ENCODE data around the gene PKP3. TPM values are rescaled to one million over a fixed set of nuclear protein-coding genes. Genes with fewer than 3 reads are reported as not detected.
"Not testable (repeated sequence)": the region's sequence is repeated elsewhere in the genome, so short reads cannot be mapped to it uniquely, and the experiment has no call there.

The PKP3 gene, protein sequence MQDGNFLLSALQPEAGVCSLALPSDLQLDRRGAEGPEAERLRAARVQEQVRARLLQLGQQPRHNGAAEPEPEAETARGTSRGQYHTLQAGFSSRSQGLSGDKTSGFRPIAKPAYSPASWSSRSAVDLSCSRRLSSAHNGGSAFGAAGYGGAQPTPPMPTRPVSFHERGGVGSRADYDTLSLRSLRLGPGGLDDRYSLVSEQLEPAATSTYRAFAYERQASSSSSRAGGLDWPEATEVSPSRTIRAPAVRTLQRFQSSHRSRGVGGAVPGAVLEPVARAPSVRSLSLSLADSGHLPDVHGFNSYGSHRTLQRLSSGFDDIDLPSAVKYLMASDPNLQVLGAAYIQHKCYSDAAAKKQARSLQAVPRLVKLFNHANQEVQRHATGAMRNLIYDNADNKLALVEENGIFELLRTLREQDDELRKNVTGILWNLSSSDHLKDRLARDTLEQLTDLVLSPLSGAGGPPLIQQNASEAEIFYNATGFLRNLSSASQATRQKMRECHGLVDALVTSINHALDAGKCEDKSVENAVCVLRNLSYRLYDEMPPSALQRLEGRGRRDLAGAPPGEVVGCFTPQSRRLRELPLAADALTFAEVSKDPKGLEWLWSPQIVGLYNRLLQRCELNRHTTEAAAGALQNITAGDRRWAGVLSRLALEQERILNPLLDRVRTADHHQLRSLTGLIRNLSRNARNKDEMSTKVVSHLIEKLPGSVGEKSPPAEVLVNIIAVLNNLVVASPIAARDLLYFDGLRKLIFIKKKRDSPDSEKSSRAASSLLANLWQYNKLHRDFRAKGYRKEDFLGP
- total RNA-seq: 100 to 1,000 TPM; 612 to 880 (median 754) TPM

- WGBS, 2 donors: 31 to 47% methylated on average over 43 to 50 of the region's 57 CpGs
- peak within 1 kb of the TSS; percentile 18 for H3K4me3 ChIP-seq (ENCODE audit: low read depth, poor library complexity, severe bottlenecking)
- intact Hi-C loops (cut with DNase I; ENCODE audit: low total_unique reads): no loop called here
- no peak for TF ChIP-seq POLR2A (IDR thresholded peaks at IDR 0.05)
- TF ChIP-seq, protein P1, sequence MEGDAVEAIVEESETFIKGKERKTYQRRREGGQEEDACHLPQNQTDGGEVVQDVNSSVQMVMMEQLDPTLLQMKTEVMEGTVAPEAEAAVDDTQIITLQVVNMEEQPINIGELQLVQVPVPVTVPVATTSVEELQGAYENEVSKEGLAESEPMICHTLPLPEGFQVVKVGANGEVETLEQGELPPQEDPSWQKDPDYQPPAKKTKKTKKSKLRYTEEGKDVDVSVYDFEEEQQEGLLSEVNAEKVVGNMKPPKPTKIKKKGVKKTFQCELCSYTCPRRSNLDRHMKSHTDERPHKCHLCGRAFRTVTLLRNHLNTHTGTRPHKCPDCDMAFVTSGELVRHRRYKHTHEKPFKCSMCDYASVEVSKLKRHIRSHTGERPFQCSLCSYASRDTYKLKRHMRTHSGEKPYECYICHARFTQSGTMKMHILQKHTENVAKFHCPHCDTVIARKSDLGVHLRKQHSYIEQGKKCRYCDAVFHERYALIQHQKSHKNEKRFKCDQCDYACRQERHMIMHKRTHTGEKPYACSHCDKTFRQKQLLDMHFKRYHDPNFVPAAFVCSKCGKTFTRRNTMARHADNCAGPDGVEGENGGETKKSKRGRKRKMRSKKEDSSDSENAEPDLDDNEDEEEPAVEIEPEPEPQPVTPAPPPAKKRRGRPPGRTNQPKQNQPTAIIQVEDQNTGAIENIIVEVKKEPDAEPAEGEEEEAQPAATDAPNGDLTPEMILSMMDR (IDR thresholded peaks at IDR 0.05): no peak
- peak in 1 of 2 donors; percentile 73 for DNase-seq (ENCODE audit: low spot score in 2 of 2)
Measured at GRCh38 chr11:394034-394857, at the start of gene PKP3. Gene PKP3 (plus strand): TSS chr11:394209. CDS start chr11:394293, 84 bp downstream.

DNA sequence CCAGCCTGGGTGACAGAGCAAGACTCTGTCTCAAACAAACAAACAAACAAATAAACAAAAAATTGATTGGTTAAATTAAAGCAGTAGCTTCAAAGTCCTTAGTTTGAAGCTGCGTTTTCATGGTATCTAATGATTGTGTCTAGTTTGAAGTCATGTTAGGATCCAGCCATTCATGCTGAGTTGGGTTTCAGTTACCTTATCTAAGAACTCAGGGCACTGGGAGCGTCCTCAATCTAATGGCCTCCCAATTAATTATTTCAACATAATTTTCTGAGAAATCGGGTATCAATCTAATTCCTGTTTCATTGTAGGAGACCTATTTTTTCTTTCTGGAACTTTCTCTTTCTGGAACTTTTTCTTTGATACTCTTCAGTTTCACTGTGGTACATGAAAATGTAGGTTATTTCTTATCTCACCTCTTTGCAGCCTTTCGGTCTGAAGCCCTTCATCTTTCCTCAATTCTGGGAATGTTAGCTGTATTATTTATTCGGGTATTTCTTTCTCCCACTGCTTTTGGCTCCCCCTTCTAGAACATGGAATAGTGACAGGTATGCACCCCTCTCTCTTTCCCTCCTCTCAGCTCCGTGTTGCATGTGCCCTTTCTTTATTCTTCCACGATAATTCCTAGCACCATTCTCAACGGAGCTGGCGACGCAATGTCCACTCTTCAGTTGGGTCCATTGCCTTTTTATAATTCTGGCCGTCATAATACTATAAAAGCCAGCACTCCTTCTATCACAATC is 49.0 kb upstream of the PKP3 start:
- 93% methylated on average over 11 of the region's 11 CpGs for WGBS, 2 donors

GRCh38 chr11:346529-346928 is 47.5 kb upstream of the PKP3 start:
- DNase-seq (ENCODE audit: low spot score in 2 of 2): no peak
- H3K4me3 ChIP-seq (ENCODE audit: low read depth, poor library complexity, severe bottlenecking): no peak overlapping the region
- WGBS, 2 donors: 73 to 84% methylated on average over 3 of the region's 3 CpGs
- intact Hi-C loops (cut with DNase I; ENCODE audit: low total_unique reads): no loop called here
- TF ChIP-seq, protein P1 (IDR thresholded peaks at IDR 0.05): no peak
- TF ChIP-seq POLR2A (IDR thresholded peaks at IDR 0.05): no peak

More for the DNA sequence above, 49.0 kb upstream of the PKP3 start:
- no peak overlapping the region for H3K4me3 ChIP-seq (ENCODE audit: low read depth, poor library complexity, severe bottlenecking)
- no peak for DNase-seq (ENCODE audit: low spot score in 2 of 2)
- intact Hi-C loops (cut with DNase I; ENCODE audit: low total_unique reads): no loop called here
- no peak for TF ChIP-seq POLR2A (IDR thresholded peaks at IDR 0.05)
- TF ChIP-seq, protein P1 (IDR thresholded peaks at IDR 0.05): no peak

DNA sequence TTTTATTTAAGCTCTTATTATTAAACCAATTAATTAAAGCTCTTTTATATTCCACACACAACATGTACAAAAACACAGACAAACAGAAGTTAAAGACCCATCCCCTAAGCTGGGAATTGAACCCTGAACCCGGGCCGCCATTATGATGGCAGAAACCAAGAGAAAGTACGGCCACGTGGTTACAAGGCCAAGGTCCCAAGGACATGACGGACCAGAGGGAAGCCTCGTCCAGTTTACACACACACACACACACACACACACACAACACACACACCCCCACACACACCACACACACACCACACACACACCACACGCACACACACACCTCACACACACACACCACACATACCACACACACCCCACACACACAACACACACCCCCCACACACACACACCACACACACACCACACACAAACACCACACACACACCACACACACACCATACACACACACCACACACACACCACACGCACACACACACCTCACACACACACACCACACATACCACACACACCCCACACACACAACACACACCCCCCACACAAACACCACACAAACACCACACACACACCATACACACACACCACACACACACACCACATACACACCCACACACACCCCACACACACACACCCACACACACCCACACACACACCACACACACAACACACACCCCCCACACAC is 44.6 kb upstream of the PKP3 start:
- H3K4me3 ChIP-seq (ENCODE audit: low read depth, poor library complexity, severe bottlenecking); intact Hi-C loops (cut with DNase I; ENCODE audit: low total_unique reads); DNase-seq (ENCODE audit: low spot score in 2 of 2): not testable (repeated sequence)
- 91 to 92% methylated on average over 8 of the region's 8 CpGs for WGBS, 2 donors

- not testable (repeated sequence) for DNase-seq (ENCODE audit: low spot score in 2 of 2)
- intact Hi-C loops (cut with DNase I; ENCODE audit: low total_unique reads): loop anchor here (10.0 kb wide), 2 partner anchors 45 to 95 kb away; partner anchors contain the start of gene IFITM2
Measured at GRCh38 chr11:350033-350722, 43.8 kb upstream of the PKP3 start.

More at GRCh38 chr11:350033-350722, 43.8 kb upstream of the PKP3 start:
- WGBS, 2 donors: 38 to 56% methylated on average over 16 of the region's 16 CpGs
- H3K4me3 ChIP-seq (ENCODE audit: low read depth, poor library complexity, severe bottlenecking): not testable (repeated sequence)

Data from lower leg skin (tissue), 4 donors.